GM19463 (cell line): ENCODE data around the gene DAPP1.
"Not testable (repeated sequence)": the region's sequence is repeated elsewhere in the genome, so short reads cannot be mapped to it uniquely, and the experiment has no call there.

Experiments used
- ATAC-seq: cut with Tn5 transposase; IDR thresholded peaks from one replicate; pipeline ENCODE4 v1.9.1; 2021; ENCODE audit warnings: mild to moderate bottlenecking, moderate library complexity; ENCODE audit not compliant: unreplicated experiment

The DAPP1 gene

GRCh38 chr4:99816545-99817308 lies at the start of gene DAPP1:
TSS of gene DAPP1 (plus strand) at chr4:99816827. CDS start at chr4:99816914, 87 bp downstream.
- peak; percentile 93 for ATAC-seq

GRCh38 chr4:99770842-99771241 lies 45.8 kb upstream of the DAPP1 start:
- not testable (repeated sequence) for ATAC-seq

GRCh38 chr4:99783940-99784339 lies 32.7 kb upstream of the DAPP1 start:
- ATAC-seq: no peak

- ATAC-seq: no peak
Measured at GRCh38 chr4:99784842-99785241, 31.8 kb upstream of the DAPP1 start.

GRCh38 chr4:99790796-99791617 lies 25.6 kb upstream of the DAPP1 start:
- ATAC-seq: no peak

- ATAC-seq: no peak
Measured at GRCh38 chr4:99800332-99801004, 16.2 kb upstream of the DAPP1 start.

- ATAC-seq: no peak
Measured at GRCh38 chr4:99801005-99801699, 15.5 kb upstream of the DAPP1 start.

- ATAC-seq: no peak
Measured at GRCh38 chr4:99803566-99804101, 13.0 kb upstream of the DAPP1 start.

- no peak for ATAC-seq
Measured at GRCh38 chr4:99806545-99806944, 10.1 kb upstream of the DAPP1 start.

- ATAC-seq: no peak
Measured at GRCh38 chr4:99807666-99808065, 9.0 kb upstream of the DAPP1 start.

GRCh38 chr4:99808260-99808857 lies 8.3 kb upstream of the DAPP1 start:
- peak; percentile 92 for ATAC-seq

GRCh38 chr4:99809326-99809725 lies 7.3 kb upstream of the DAPP1 start:
- ATAC-seq: no peak

- ATAC-seq: no peak
Measured at GRCh38 chr4:99810536-99810935, 6.1 kb upstream of the DAPP1 start.

GRCh38 chr4:99811117-99811516 lies 5.5 kb upstream of the DAPP1 start:
- no peak for ATAC-seq

GRCh38 chr4:99811850-99812249 lies 4.8 kb upstream of the DAPP1 start:
- no peak for ATAC-seq

GRCh38 chr4:99815597-99816011 lies 1.0 kb upstream of the DAPP1 start:
- no peak for ATAC-seq

- peak; percentile 8 for ATAC-seq
Measured at GRCh38 chr4:99817309-99817890, 773 bp downstream of the DAPP1 start.

- no peak for ATAC-seq
Measured at GRCh38 chr4:99818661-99819060, 2.0 kb downstream of the DAPP1 start.

GRCh38 chr4:99821918-99822503 lies 5.4 kb downstream of the DAPP1 start:
- peak; percentile 81 for ATAC-seq
